Measurements from ENCODE around the gene VSIR.

Gene VSIR

DNA sequence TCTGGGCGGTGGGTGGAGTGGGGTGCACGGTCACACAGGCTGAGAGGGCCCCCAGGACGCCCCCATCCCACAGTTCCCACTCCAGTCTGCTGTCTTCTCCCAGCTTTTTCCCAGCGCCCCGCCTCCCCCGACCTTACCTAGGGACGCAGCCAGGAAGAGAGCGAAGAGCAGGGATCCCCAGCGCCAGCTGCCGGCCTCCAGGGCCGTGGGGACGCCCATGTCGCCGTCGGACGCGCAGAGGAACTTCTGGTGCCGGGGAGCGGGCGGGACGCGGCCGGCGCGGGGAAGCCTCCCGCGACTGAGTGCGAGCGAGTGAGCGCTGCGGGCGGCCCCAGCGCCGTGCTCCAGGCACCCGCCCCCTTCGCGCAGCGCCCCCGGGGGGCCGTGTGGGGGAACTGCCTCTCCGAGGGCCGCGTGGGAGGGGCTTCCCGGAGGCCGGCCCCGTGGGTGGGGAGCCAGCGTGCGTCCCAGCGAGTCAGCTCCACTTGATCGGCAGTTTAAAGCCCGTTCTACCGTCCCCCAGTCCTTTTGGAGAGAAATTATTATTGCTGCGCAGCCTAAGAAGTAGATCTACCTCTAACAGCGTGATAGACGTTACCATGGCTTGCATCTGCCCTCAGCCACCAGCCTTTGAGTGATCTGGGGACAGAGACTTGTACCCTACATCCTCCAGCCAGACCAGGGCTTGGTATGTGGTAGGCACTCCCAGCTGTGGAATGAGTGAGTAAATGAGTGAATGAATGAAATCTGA is at the start of gene VSIR:
Gene VSIR, minus strand, starts transcription at position 300 of the 751 bp plus-strand sequence. Its CDS starts 81 bp downstream, at position 219.
- no peak for TF ChIP-seq CEBPB (IDR thresholded peaks at IDR 0.05)
- no peak for TF ChIP-seq EP300 (IDR thresholded peaks at IDR 0.05; ENCODE audit: borderline replicate concordance)
- peak; percentile 43; the same call in 1 of the 2 replicates for TF ChIP-seq RAD21 (IDR thresholded peaks at IDR 0.05; ENCODE audit: low read depth)
- TF ChIP-seq YY1 (IDR thresholded peaks at IDR 0.05; ENCODE audit: low read depth) = no peak
- no peak; the same call in 1 of the 2 replicates for TF ChIP-seq TAF1 (IDR thresholded peaks at IDR 0.05; ENCODE audit: low read depth)
- peak; percentile 45; the same call in 1 of the 2 replicates for TF ChIP-seq TEAD4 (IDR thresholded peaks at IDR 0.05)
- TF ChIP-seq, protein P1, sequence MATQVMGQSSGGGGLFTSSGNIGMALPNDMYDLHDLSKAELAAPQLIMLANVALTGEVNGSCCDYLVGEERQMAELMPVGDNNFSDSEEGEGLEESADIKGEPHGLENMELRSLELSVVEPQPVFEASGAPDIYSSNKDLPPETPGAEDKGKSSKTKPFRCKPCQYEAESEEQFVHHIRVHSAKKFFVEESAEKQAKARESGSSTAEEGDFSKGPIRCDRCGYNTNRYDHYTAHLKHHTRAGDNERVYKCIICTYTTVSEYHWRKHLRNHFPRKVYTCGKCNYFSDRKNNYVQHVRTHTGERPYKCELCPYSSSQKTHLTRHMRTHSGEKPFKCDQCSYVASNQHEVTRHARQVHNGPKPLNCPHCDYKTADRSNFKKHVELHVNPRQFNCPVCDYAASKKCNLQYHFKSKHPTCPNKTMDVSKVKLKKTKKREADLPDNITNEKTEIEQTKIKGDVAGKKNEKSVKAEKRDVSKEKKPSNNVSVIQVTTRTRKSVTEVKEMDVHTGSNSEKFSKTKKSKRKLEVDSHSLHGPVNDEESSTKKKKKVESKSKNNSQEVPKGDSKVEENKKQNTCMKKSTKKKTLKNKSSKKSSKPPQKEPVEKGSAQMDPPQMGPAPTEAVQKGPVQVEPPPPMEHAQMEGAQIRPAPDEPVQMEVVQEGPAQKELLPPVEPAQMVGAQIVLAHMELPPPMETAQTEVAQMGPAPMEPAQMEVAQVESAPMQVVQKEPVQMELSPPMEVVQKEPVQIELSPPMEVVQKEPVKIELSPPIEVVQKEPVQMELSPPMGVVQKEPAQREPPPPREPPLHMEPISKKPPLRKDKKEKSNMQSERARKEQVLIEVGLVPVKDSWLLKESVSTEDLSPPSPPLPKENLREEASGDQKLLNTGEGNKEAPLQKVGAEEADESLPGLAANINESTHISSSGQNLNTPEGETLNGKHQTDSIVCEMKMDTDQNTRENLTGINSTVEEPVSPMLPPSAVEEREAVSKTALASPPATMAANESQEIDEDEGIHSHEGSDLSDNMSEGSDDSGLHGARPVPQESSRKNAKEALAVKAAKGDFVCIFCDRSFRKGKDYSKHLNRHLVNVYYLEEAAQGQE (IDR thresholded peaks at IDR 0.05; ENCODE audit: low read depth) = no peak
- TF ChIP-seq, protein P2, sequence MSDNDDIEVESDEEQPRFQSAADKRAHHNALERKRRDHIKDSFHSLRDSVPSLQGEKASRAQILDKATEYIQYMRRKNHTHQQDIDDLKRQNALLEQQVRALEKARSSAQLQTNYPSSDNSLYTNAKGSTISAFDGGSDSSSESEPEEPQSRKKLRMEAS (IDR thresholded peaks at IDR 0.05) = no peak
- TF ChIP-seq TCF12 (IDR thresholded peaks at IDR 0.05; ENCODE audit: low read depth) = 0 out of 2 replicates have a peak, but pooled peaks have one; percentile 8
- no peak for TF ChIP-seq FOXM1 (IDR thresholded peaks at IDR 0.05; ENCODE audit: borderline replicate concordance, low read depth)
- TF ChIP-seq USF1 (IDR thresholded peaks at IDR 0.05) = peak; percentile 16; the same call in 1 of the 2 replicates
- no peak for TF ChIP-seq NFIC (IDR thresholded peaks at IDR 0.05)
- TF ChIP-seq EGR1 (IDR thresholded peaks at IDR 0.05) = peak; percentile 38; the same call in 1 of the 2 replicates

DNA sequence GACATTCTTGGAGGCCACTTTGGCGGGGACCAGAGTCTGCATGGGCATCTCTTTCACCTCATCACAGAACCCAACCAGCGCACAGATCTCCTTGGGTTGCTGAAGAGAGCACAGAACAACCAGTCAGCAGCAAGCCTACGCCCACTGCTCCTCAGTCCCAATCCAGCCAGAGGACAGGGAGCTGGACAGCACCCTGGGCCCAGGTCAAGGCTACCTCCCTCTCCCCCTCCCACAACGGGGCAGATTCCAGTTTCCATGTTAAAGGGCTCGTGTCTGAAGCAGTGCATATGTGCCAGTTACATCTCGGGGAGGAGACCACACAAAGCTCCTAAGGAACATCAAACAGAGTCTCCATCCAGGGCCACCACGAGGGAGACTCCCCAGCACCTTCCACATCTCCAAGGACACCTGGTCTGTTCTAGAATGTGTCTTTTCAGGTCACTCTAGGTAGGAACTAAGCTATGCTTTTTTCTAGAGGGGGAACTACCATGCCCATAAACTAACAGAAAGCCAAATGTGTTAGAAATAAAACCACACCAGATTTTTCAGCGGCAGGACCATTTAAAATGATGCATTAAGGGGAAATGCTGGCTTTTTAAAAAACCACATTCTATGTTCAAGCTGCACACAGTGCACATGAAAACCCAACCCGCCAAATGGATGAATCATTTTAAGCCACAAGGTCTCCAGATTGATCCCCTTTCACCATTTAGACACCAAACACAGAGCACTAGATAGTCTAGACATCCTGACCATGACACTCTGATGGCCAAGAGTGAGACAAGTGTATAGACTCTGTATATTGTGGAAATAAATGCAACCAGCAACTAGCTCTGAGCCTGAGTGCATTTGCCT is 48.8 kb upstream of the VSIR start:
- no peak for TF ChIP-seq YY1 (IDR thresholded peaks at IDR 0.05; ENCODE audit: low read depth)
- TF ChIP-seq, protein P1 (IDR thresholded peaks at IDR 0.05; ENCODE audit: low read depth) = peak; percentile 47

- no peak for TF ChIP-seq TCF12 (IDR thresholded peaks at IDR 0.05; ENCODE audit: low read depth)
Measured at GRCh38 chr10:71820966-71821365, 47.6 kb upstream of the VSIR start.

DNA sequence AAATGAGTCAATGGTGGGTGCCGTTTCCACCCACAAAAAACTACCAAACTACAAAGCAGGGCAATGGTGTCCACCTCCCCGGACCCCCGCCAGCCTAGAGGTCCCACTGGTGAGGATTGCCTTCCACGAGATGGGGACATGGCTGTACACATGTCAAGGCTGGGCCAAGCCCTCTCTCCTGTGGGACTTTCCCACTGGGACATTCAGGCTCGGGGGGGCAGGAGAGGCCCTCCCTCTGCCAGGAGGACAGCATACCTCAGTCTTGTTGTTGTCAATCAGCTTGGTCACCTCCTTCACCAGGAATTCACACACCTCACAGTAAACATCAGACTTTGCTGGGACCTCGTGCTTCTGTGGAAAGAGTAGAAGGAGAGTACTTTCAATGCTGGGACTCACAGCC is 46.7 kb upstream of the VSIR start:
- TF ChIP-seq YY1 (IDR thresholded peaks at IDR 0.05; ENCODE audit: low read depth) (no peak), CREB1 (IDR thresholded peaks at IDR 0.05; ENCODE audit: low read depth) (no peak), TAF1 (IDR thresholded peaks at IDR 0.05; ENCODE audit: low read depth) (no peak), ZBTB7A (IDR thresholded peaks at IDR 0.05; ENCODE audit: low read depth) (no peak), RAD21 (IDR thresholded peaks at IDR 0.05; ENCODE audit: low read depth) (no peak), NFIC (IDR thresholded peaks at IDR 0.05) (no peak), EP300 (IDR thresholded peaks at IDR 0.05; ENCODE audit: borderline replicate concordance) (no peak), USF1 (IDR thresholded peaks at IDR 0.05) (no peak), EGR1 (IDR thresholded peaks at IDR 0.05) (no peak), CEBPB (IDR thresholded peaks at IDR 0.05) (no peak)

- TF ChIP-seq EGR1 (IDR thresholded peaks at IDR 0.05) = no peak
- no peak for TF ChIP-seq NFIC (IDR thresholded peaks at IDR 0.05)
- TF ChIP-seq, protein P2 (IDR thresholded peaks at IDR 0.05) = no peak
- no peak for TF ChIP-seq ZBTB7A (IDR thresholded peaks at IDR 0.05; ENCODE audit: low read depth)
- no peak for TF ChIP-seq CEBPB (IDR thresholded peaks at IDR 0.05)
- TF ChIP-seq CREB1 (IDR thresholded peaks at IDR 0.05; ENCODE audit: low read depth) = no peak
- no peak for TF ChIP-seq USF1 (IDR thresholded peaks at IDR 0.05)
- no peak for TF ChIP-seq EP300 (IDR thresholded peaks at IDR 0.05; ENCODE audit: borderline replicate concordance)
Measured at GRCh38 chr10:71819441-71819861, 46.1 kb upstream of the VSIR start.

All from Ishikawa (cell line).